NCI-H510A (cell line): ENCODE data around the gene TNFRSF1A.
"Not testable (repeated sequence)": the region's sequence is repeated elsewhere in the genome, so short reads cannot be mapped to it uniquely, and the experiment has no call there.

Experiments
- DNase-seq: peaks from one replicate; lab custom pipeline; 2025; lab: John Stamatoyannopoulos, UW

Gene TNFRSF1A

GRCh38 chr12:6355491-6356373 lies 13.9 kb upstream of the TNFRSF1A start:
- DNase-seq = no peak

GRCh38 chr12:6354495-6355393 lies 12.9 kb upstream of the TNFRSF1A start:
- DNase-seq = no peak

GRCh38 chr12:6352193-6353173 lies 10.6 kb upstream of the TNFRSF1A start:
- no peak for DNase-seq

GRCh38 chr12:6351622-6352021 lies 9.7 kb upstream of the TNFRSF1A start:
- no peak for DNase-seq

GRCh38 chr12:6347367-6348338 lies 5.8 kb upstream of the TNFRSF1A start:
- no peak for DNase-seq

GRCh38 chr12:6346942-6347341 lies 5.1 kb upstream of the TNFRSF1A start:
- DNase-seq = no peak

- DNase-seq = no peak
Measured at GRCh38 chr12:6346235-6346832, 4.5 kb upstream of the TNFRSF1A start.

GRCh38 chr12:6345319-6346091 lies 3.6 kb upstream of the TNFRSF1A start:
- no peak for DNase-seq

- DNase-seq = not testable (repeated sequence)
Measured at GRCh38 chr12:6344101-6344660, 2.3 kb upstream of the TNFRSF1A start.

GRCh38 chr12:6343518-6343917 lies 1.6 kb upstream of the TNFRSF1A start:
- DNase-seq = no peak

- DNase-seq = no peak
Measured at GRCh38 chr12:6342140-6342889, 439 bp upstream of the TNFRSF1A start.

GRCh38 chr12:6340745-6341416 lies 995 bp downstream of the TNFRSF1A start:
- no peak for DNase-seq

- no peak for DNase-seq
Measured at GRCh38 chr12:6340032-6340638, 1.7 kb downstream of the TNFRSF1A start.

GRCh38 chr12:6338955-6339354 lies 2.9 kb downstream of the TNFRSF1A start:
- no peak for DNase-seq

- DNase-seq = not testable (repeated sequence)
Measured at GRCh38 chr12:6338536-6338935, 3.3 kb downstream of the TNFRSF1A start.

- DNase-seq = no peak
Measured at GRCh38 chr12:6337958-6338433, 3.9 kb downstream of the TNFRSF1A start.
